HG02973 (cell line): ENCODE measurements around the gene TLE3.

Experiments
- ATAC-seq: cut with Tn5 transposase; IDR thresholded peaks from one replicate; pipeline ENCODE4 v1.9.1; 2021; ENCODE audit warnings: moderate library complexity; ENCODE audit not compliant: unreplicated experiment

TLE3 gene

GRCh38 chr15:70050441-70050840 is 47.3 kb downstream of the TLE3 start:
- no peak for ATAC-seq

- no peak for ATAC-seq
These were observed 47.9 kb downstream of the TLE3 start for GRCh38 chr15:70049701-70050301.

GRCh38 chr15:70048578-70049514 is 48.9 kb downstream of the TLE3 start:
- ATAC-seq, result no peak

- ATAC-seq, result no peak
These were observed 49.5 kb downstream of the TLE3 start for GRCh38 chr15:70048198-70048565.

- no peak for ATAC-seq
These were observed 50.1 kb downstream of the TLE3 start for GRCh38 chr15:70047386-70048197.

GRCh38 chr15:70046679-70047369 is 50.9 kb downstream of the TLE3 start:
- no peak for ATAC-seq

- ATAC-seq, result no peak
These were observed 52.7 kb downstream of the TLE3 start for GRCh38 chr15:70045045-70045444.

GRCh38 chr15:70044168-70044567 is 53.5 kb downstream of the TLE3 start:
- ATAC-seq, result no peak

GRCh38 chr15:70043590-70043989 is 54.1 kb downstream of the TLE3 start:
- no peak for ATAC-seq

- ATAC-seq, result no peak
These were observed 55.0 kb downstream of the TLE3 start for GRCh38 chr15:70042553-70043214.

GRCh38 chr15:70039917-70040316 is 57.8 kb downstream of the TLE3 start:
- no peak for ATAC-seq

GRCh38 chr15:70038730-70039392 is 58.9 kb downstream of the TLE3 start:
- no peak for ATAC-seq

- no peak for ATAC-seq
These were observed 60.5 kb downstream of the TLE3 start for GRCh38 chr15:70037292-70037640.

- ATAC-seq, result peak; percentile 69
These were observed 61.0 kb downstream of the TLE3 start for GRCh38 chr15:70036585-70037291.

- ATAC-seq, result peak; percentile 54
These were observed 62.0 kb downstream of the TLE3 start for GRCh38 chr15:70035719-70036077.

GRCh38 chr15:70035051-70035718 is 62.5 kb downstream of the TLE3 start:
- no peak for ATAC-seq

GRCh38 chr15:70034596-70034995 is 63.1 kb downstream of the TLE3 start:
- no peak for ATAC-seq

- no peak for ATAC-seq
These were observed 63.6 kb downstream of the TLE3 start for GRCh38 chr15:70034141-70034540.
